Stomach (tissue), 4 donors: ENCODE results near the gene COBL.

ENCODE experiments used
- EP300 ChIP-seq: sonication (generic); formaldehyde crosslinking; IDR thresholded peaks from one replicate; pipeline ENCODE4 v1.6.1; 2017; ENCODE audit warnings: antibody characterized with exemption
- POLR2A ChIP-seq, 4 donors: fragments of 450-650 bp; IDR thresholded peaks; one replicate each; pipeline ENCODE4 v1.6.1; 2016; ENCODE audit warnings: antibody characterized with exemption in 4 of 4, control low read depth in 2 of 4, mild to moderate bottlenecking in 1 of 4, moderate library complexity in 1 of 4
- POLR2AphosphoS5 ChIP-seq, 3 donors: sonication (generic); formaldehyde crosslinking; IDR thresholded peaks; one replicate each; pipeline ENCODE4 v1.6.1; 2016; ENCODE audit warnings: antibody characterized with exemption in 3 of 3
- TF ChIP-seq, protein P1 (sequence below), 7 experiments: fragments of 450-650 bp in 4 of 7; fragments of 200-600 bp in 3 of 7; sonication (generic) in 3 of 7; IDR thresholded peaks; one replicate each; pipeline ENCODE4 v1.5.1; 2016 to 2019; ENCODE audit warnings: antibody characterized with exemption in 7 of 7, control low read depth in 2 of 7, mild to moderate bottlenecking in 1 of 7

GRCh38 chr7:51313738-51314425 is 2.7 kb downstream of the COBL start:
- TF ChIP-seq, protein P1, sequence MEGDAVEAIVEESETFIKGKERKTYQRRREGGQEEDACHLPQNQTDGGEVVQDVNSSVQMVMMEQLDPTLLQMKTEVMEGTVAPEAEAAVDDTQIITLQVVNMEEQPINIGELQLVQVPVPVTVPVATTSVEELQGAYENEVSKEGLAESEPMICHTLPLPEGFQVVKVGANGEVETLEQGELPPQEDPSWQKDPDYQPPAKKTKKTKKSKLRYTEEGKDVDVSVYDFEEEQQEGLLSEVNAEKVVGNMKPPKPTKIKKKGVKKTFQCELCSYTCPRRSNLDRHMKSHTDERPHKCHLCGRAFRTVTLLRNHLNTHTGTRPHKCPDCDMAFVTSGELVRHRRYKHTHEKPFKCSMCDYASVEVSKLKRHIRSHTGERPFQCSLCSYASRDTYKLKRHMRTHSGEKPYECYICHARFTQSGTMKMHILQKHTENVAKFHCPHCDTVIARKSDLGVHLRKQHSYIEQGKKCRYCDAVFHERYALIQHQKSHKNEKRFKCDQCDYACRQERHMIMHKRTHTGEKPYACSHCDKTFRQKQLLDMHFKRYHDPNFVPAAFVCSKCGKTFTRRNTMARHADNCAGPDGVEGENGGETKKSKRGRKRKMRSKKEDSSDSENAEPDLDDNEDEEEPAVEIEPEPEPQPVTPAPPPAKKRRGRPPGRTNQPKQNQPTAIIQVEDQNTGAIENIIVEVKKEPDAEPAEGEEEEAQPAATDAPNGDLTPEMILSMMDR (IDR thresholded peaks at IDR 0.05) = no peak
- TF ChIP-seq POLR2A (IDR thresholded peaks at IDR 0.05) (no peak), EP300 (no peak), POLR2AphosphoS5 (IDR thresholded peaks at IDR 0.05) (no peak)
